ENCODE data around the gene TAB2.

TAB2 gene

GRCh38 chr6:149389509-149390297, 72.2 kb downstream of the TAB2 start:
- TF ChIP-seq GATA2 (IDR thresholded peaks at IDR 0.05; ENCODE audit: low read depth, low read length) (no peak), GATA3 (IDR thresholded peaks at IDR 0.05; ENCODE audit: low read depth, low read length) (no peak)

GRCh38 chr6:149392093-149392492, 74.6 kb downstream of the TAB2 start:
- TF ChIP-seq GATA3 (IDR thresholded peaks at IDR 0.05; ENCODE audit: low read depth, low read length) (no peak), GATA2 (IDR thresholded peaks at IDR 0.05; ENCODE audit: low read depth, low read length) (no peak)

- no peak for TF ChIP-seq GATA2 (IDR thresholded peaks at IDR 0.05; ENCODE audit: low read depth, low read length)
- no peak for TF ChIP-seq GATA3 (IDR thresholded peaks at IDR 0.05; ENCODE audit: low read depth, low read length)
Observed at GRCh38 chr6:149392535-149392934, 75.0 kb downstream of the TAB2 start.

GRCh38 chr6:149393002-149393679, 75.6 kb downstream of the TAB2 start:
- no peak for TF ChIP-seq GATA2 (IDR thresholded peaks at IDR 0.05; ENCODE audit: low read depth, low read length)
- TF ChIP-seq GATA3 (IDR thresholded peaks at IDR 0.05; ENCODE audit: low read depth, low read length), result no peak

GRCh38 chr6:149395185-149395584, 77.7 kb downstream of the TAB2 start:
- TF ChIP-seq GATA2 (IDR thresholded peaks at IDR 0.05; ENCODE audit: low read depth, low read length) (no peak), GATA3 (IDR thresholded peaks at IDR 0.05; ENCODE audit: low read depth, low read length) (no peak; the same call in 1 of the 2 replicates)

- TF ChIP-seq GATA3 (IDR thresholded peaks at IDR 0.05; ENCODE audit: low read depth, low read length) (no peak), GATA2 (IDR thresholded peaks at IDR 0.05; ENCODE audit: low read depth, low read length) (no peak)
Observed at GRCh38 chr6:149397384-149397783, 79.9 kb downstream of the TAB2 start.

- no peak for TF ChIP-seq GATA2 (IDR thresholded peaks at IDR 0.05; ENCODE audit: low read depth, low read length)
- no peak for TF ChIP-seq GATA3 (IDR thresholded peaks at IDR 0.05; ENCODE audit: low read depth, low read length)
Observed at GRCh38 chr6:149400050-149400449, 82.5 kb downstream of the TAB2 start, which contains the start of gene SUMO4. TSS of gene SUMO4 (plus strand) at chr6:149400262. CDS start at chr6:149400392, 130 bp downstream.

GRCh38 chr6:149403534-149403933, 86.0 kb downstream of the TAB2 start:
- TF ChIP-seq GATA3 (IDR thresholded peaks at IDR 0.05; ENCODE audit: low read depth, low read length), result no peak
- no peak for TF ChIP-seq GATA2 (IDR thresholded peaks at IDR 0.05; ENCODE audit: low read depth, low read length)

- TF ChIP-seq GATA2 (IDR thresholded peaks at IDR 0.05; ENCODE audit: low read depth, low read length) (no peak), GATA3 (IDR thresholded peaks at IDR 0.05; ENCODE audit: low read depth, low read length) (no peak)
Observed at GRCh38 chr6:149405823-149406765, 88.6 kb downstream of the TAB2 start.

GRCh38 chr6:149409617-149410016, 92.1 kb downstream of the TAB2 start:
- no peak for TF ChIP-seq GATA2 (IDR thresholded peaks at IDR 0.05; ENCODE audit: low read depth, low read length)
- no peak for TF ChIP-seq GATA3 (IDR thresholded peaks at IDR 0.05; ENCODE audit: low read depth, low read length)

- no peak for TF ChIP-seq GATA3 (IDR thresholded peaks at IDR 0.05; ENCODE audit: low read depth, low read length)
- TF ChIP-seq GATA2 (IDR thresholded peaks at IDR 0.05; ENCODE audit: low read depth, low read length), result no peak
Observed at GRCh38 chr6:149410557-149410956, 93.0 kb downstream of the TAB2 start.

- TF ChIP-seq GATA3 (IDR thresholded peaks at IDR 0.05; ENCODE audit: low read depth, low read length), result no peak
- TF ChIP-seq GATA2 (IDR thresholded peaks at IDR 0.05; ENCODE audit: low read depth, low read length), result no peak
Observed at GRCh38 chr6:149414009-149414408, 96.5 kb downstream of the TAB2 start.

GRCh38 chr6:149414821-149415220, 97.3 kb downstream of the TAB2 start:
- TF ChIP-seq GATA3 (IDR thresholded peaks at IDR 0.05; ENCODE audit: low read depth, low read length) (no peak), GATA2 (IDR thresholded peaks at IDR 0.05; ENCODE audit: low read depth, low read length) (no peak)

All from SH-SY5Y (cell line).